CD1c-positive myeloid dendritic cell (primary cell): ENCODE data around the gene TLCD1.

ENCODE experiments used
- DNase-seq: peaks from one replicate; pipeline ENCODE4 v3.0.0-alpha.2; 2016; ENCODE audit errors: extremely low spot score

TLCD1 gene, protein sequence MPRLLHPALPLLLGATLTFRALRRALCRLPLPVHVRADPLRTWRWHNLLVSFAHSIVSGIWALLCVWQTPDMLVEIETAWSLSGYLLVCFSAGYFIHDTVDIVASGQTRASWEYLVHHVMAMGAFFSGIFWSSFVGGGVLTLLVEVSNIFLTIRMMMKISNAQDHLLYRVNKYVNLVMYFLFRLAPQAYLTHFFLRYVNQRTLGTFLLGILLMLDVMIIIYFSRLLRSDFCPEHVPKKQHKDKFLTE

DNA sequence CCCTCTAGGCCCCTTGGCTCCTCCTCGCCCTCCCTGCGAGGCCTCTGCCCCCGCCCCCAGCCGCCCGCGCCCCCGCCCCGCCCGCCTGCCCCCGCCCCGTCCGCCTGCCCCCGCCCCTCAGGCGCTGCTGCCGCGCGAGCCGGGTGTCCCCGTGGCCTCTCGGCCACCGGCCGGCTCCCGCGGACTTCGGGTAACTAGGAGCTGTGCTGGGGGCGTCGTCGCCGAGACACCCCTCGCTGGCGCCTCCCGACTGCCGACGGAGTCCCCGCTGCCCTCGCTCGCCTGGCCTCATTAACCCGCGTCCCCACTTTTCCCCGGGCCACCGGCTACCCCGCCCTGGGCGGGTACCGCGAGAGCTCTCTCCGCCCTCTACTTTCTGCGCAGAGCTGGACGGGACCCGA lies at the start of gene TLCD1:
TSS of gene TLCD1 (minus strand) at position 8 of the 401 bp plus-strand sequence. CDS start 136 bp downstream, outside the sequence.
- DNase-seq, result peak; percentile 69

DNA sequence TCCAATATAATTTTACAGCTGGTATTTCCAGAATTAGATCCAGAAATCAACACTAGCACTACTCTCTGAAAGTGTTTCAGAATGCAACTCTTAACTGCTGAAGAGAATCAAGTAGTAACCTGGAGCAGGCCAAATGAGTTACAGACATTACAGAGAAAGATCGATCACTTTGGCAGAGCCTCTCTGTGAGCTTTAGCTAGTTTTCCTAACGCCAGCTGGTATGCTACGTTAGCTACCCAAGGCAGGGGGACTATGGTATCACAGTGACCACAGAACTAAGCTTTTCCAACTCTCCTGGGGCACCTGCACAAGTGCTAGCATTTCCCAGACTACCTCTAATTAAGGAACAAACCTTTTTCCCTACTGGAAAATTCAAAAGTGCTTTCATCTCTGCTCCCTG lies 48.2 kb upstream of the TLCD1 start:
- no peak for DNase-seq

DNA sequence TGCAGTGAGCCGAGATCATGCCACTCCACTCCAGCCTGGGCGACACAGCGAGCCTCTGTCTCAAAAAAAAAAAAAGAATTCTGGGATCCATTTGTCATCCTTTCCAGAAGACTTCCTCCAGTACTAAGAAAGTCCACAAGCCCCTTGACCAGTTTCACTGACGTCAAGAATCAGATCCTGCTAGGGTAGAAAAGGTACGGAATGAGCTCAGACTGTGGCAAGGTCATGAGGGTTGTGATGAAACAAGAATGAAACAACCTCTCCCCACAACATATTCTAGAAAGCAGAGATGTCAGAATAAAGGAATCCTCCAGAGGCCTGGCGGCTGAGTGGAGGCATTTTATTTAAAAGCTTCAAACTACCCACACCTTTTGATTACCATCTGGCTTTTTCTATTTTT lies 47.7 kb upstream of the TLCD1 start:
- DNase-seq, result no peak

DNA sequence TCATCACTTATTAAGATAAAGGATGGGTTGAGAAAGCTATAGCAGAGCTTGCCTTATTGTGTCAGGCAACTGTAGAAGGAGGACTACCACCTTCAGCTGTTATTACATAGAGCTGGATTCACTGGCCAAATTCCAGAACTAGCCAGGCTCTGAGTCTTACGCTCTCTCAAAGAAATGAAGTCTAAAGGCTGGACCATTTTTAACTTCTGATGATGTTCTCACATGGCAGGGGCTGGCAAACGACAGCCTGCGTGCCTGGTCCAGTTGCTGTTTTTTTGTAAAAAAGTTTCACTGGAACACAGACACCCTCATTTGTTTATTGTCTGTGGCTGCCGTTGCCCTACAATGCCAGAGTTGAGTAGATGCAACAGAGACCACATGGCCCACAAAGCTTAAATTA lies 39.0 kb upstream of the TLCD1 start:
- DNase-seq, result no peak

GRCh38 chr17:28763804-28764266 lies 37.8 kb upstream of the TLCD1 start:
- DNase-seq, result peak; percentile 82

DNA sequence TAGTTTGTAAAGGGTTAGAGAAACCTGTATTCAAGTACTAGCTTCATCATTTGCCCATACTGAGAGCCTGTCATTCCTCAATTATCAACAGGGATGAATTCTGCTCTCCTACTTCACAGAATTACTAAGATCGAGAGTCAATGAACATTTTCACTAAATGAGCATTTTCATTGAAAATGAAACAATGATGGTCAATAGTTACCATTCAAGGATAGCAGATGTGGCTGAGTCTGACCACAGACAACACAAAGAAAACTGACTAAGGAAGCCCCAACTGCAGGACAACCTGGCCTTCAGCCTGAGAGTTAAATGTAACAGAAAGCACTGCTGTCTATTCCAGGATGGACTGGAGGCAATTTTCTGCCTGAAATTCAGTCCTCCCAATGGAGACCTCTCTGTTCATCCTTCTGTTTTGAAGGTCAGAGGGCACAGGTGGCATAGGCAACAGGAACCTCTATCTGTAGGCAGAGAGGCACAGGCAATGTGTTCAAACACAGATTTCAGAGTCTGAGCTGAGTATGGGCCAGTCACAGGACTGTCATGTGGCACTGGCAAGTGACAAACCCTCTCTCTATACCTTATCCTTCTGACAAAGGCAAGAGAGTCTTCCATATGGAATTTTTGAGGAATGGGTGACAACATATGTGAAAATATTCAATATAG lies 37.2 kb upstream of the TLCD1 start:
- no peak for DNase-seq

DNA sequence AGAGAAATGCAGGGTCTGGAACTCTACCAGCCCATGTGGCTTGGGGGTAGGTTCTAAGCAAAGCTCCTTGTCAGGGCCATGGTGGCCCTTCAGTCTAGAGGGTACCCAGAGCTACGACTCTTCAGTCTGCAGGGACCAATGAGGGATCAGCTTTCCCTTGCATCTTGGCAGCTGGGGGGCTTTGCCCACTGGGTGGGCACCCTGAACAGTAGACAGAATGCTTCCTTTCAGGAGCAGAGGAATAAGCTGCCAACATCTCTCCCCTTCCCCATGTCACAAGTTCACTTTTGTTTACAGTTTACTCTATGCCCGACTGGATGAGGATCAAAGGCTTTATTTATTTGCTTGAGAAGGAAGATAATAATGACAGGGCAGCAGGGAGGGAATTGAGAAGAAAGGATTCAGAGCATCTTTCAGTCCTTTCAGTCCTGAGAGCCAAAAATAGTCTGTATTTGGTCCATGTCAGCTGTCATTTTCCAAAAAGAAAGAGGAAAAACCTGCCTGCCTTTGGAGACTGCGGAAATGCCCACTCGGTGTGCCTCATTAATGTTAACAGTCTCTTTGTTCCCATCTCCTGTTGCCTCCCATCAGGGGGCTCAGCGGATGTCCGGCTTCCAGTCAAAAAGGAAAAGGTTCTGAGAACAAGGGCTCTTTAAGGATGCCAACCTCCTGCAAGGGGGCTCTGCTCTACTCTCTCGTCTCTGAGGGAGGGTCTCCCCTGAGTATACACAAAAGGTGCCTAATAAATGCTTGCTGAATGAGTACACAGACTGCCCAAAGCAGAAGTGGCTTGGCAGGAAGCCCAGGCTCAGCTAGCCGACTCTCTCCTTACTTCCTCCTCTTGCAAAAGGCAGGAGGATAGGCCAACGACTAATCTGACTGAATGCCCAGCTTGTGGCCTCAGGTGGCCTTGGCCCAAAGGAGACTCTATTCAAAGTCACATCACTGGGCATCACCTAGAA lies 34.8 kb upstream of the TLCD1 start:
- DNase-seq, result peak; percentile 71

GRCh38 chr17:28759256-28759865 lies 33.3 kb upstream of the TLCD1 start:
- DNase-seq, result no peak

GRCh38 chr17:28758411-28759121 lies 32.5 kb upstream of the TLCD1 start:
- DNase-seq, result no peak

GRCh38 chr17:28756049-28756804 lies 30.2 kb upstream of the TLCD1 start:
- DNase-seq, result no peak

GRCh38 chr17:28755486-28755885 lies 29.5 kb upstream of the TLCD1 start:
- DNase-seq, result no peak

GRCh38 chr17:28751600-28752366 lies 25.8 kb upstream of the TLCD1 start:
- DNase-seq, result no peak

DNA sequence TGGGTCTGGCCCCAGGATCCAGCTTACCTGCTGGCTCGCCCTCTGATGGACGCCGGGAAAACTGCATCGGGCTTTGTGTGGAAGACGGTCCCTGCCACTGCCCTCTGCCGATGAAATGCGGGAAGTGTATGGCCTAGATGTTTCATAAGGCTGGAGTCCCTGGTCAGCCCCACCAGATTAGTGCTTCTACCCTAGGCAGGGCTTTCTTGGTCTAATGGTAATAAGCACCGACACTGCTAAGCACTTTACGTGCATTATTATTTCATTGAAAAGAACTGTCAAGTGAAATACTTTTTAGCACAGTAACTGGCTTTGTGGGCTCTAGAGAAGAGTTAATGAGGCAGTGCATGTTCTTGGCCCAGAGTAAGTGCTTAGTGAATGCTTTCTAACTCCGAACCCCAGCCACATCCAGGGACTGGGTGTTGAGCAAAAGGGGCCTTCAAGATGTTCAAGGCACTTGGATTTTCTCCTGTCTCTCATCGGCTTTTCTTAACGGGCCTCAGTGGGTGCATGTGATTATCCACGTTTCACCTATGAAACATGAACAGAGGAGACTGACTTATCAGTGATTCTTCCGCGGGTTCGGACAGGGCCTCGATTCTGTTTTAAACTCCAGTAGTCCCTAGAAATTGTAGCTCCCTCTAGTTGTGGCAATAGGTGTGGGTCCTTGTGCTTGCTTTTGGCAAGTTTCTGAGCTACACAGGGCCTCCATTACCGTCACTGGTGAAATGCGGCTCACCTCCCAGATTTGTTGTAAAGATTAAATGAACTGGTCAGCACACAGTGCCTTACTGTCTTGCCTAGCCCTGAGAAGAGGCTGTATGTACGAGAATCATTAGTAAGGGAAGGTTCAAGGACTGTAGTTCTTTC lies 24.4 kb upstream of the TLCD1 start:
- DNase-seq, result peak; percentile 92

DNA sequence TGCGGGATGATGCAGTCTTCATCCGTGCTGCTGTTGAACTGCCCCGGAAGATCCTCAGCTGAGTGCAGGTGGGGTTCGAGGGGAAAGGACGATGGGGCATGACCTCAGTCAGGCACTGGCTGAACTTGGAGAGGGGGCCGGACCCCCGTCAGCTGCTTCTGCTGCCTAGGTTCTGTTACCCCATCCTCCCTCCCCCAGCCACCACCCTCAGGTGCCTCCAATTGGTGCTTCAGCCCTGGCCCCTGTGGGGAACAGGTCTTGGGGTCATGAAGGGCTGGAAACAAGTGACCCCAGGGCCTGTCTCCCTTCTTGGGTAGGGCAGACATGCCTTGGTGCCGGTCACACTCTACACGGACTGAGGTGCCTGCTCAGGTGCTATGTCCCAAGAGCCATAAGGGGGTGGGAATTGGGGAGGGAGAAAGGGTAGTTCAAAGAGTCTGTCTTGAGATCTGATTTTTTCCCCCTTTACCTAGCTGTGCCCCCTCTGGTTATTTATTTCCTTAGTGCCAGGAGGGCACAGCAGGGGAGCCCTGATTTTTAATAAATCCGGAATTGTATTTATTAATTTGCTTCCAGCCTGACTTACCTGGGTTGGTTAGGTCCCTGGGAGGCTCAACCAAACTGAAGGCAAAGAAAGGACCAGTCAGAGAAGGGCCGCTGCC lies 23.6 kb upstream of the TLCD1 start:
- no peak for DNase-seq

DNA sequence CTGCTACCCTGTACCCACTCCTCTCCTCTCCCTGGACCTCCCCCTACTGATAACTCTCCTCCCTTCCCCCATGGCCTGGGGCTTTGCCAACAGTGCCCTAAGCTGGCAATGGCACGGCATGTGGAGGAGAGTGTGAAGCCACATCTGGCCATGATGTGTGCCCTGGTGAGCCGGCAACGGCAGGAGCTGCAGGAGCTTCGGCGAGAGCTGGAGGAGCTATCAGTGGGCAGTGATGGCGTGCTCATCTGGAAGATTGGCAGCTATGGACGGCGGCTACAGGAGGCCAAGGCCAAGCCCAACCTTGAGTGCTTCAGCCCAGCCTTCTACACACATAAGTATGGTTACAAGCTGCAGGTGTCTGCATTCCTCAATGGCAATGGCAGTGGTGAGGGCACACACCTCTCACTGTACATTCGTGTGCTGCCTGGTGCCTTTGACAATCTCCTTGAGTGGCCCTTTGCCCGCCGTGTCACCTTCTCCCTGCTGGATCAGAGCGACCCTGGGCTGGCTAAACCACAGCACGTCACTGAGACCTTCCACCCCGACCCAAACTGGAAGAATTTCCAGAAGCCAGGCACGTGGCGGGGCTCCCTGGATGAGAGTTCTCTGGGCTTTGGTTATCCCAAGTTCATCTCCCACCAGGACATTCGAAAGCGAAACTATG lies 23.0 kb upstream of the TLCD1 start:
- DNase-seq, result no peak

DNA sequence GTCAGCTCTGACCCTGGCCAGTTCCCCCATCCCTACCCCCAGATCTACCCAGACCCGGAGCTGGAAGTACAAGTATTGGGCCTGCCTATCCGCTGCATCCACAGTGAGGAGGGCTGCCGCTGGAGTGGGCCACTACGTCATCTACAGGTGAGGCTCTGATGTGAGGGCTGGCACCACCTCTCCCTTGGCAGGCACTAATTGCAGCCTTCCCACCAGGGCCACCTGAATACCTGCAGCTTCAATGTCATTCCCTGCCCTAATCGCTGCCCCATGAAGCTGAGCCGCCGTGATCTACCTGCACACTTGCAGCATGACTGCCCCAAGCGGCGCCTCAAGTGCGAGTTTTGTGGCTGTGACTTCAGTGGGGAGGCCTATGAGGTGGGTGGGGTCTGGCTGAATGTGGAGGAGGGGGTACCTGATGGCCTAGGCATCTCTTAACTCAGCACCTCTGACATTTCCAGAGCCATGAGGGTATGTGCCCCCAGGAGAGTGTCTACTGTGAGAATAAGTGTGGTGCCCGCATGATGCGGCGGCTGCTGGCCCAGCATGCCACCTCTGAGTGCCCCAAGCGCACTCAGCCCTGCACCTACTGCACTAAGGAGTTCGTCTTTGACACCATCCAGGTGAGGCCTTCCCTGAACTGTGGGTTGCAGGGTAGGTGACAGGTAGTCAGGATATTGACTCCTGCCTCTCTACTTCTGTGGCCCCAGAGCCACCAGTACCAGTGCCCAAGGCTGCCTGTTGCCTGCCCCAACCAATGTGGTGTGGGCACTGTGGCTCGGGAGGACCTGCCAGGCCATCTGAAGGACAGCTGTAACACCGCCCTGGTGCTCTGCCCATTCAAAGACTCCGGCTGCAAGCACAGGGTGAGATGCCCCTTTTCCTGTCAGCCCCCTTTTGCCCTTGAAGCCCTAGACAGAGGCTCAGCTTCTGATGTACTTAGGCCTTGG lies 22.0 kb upstream of the TLCD1 start:
- no peak for DNase-seq
